Neural progenitor cell (in vitro differentiated cells): ENCODE data around the gene SATB2. TPM values are rescaled to one million over a fixed set of nuclear protein-coding genes. Genes with fewer than 3 reads are reported as not detected.

Experiments
- DNase-seq: peaks from one replicate; pipeline ENCODE4 v3.0.0-alpha.2; 2016; ENCODE audit warnings: low spot score
- H2AFZ ChIP-seq: fragments of 200-600 bp; sonication (generic); replicated peaks from 2 replicates; pipeline ENCODE4 v1.6.1; 2016; ENCODE audit warnings: antibody characterized with exemption
- H3F3A ChIP-seq: fragments of 200-600 bp; sonication (generic); 2 replicates; pipeline ENCODE4 v1.6.1; 2016; ENCODE audit warnings: antibody characterized with exemption, low read depth
- H3K27ac ChIP-seq: fragments of 200-600 bp; sonication (generic); 2 replicates; pipeline ENCODE4 v1.5.1; 2016; ENCODE audit warnings: mild to moderate bottlenecking
- H3K27me3 ChIP-seq: fragments of 200-600 bp; sonication (generic); 2 replicates; pipeline ENCODE4 v1.6.1; 2016; ENCODE audit warnings: mild to moderate bottlenecking, moderate library complexity
- H3K36me3 ChIP-seq: fragments of 200-600 bp; sonication (generic); 2 replicates; pipeline ENCODE4 v1.5.1; 2016
- H3K4me1 ChIP-seq: fragments of 200-600 bp; sonication (generic); 2 replicates; pipeline ENCODE4 v1.6.1; 2016; ENCODE audit warnings: mixed run types
- H3K4me2 ChIP-seq: fragments of 200-600 bp; sonication (generic); 2 replicates; pipeline ENCODE4 v1.6.1; 2016
- H3K4me3 ChIP-seq: fragments of 200-600 bp; sonication (generic); 2 replicates; pipeline ENCODE4 v1.5.1; 2016
- H3K79me2 ChIP-seq: fragments of 200-600 bp; sonication (generic); 2 replicates; pipeline ENCODE4 v1.6.1; 2016; ENCODE audit warnings: low read depth
- H3K9ac ChIP-seq: fragments of 200-600 bp; sonication (generic); 2 replicates; pipeline ENCODE4 v1.6.1; 2016
- H3K9me3 ChIP-seq: fragments of 200-600 bp; sonication (generic); 2 replicates; pipeline ENCODE4 v1.5.1; 2016; ENCODE audit warnings: low read depth
- H4K20me1 ChIP-seq: fragments of 200-600 bp; sonication (generic); 2 replicates; pipeline ENCODE4 v1.6.1; 2016; ENCODE audit warnings: low read depth
- H3K27ac Mint-ChIP-seq: 3 replicates; pipeline ENCODE4 v1.8.0; 2021; ENCODE audit warnings: mixed read lengths
- H3K27me3 Mint-ChIP-seq: 2 replicates; pipeline ENCODE4 v1.8.0; 2022; ENCODE audit warnings: low read depth, mild to moderate bottlenecking, inconsistent platforms, moderate library complexity, mixed read lengths; ENCODE audit not compliant: insufficient read depth
- H3K36me3 Mint-ChIP-seq: 3 replicates; pipeline ENCODE4 v1.8.0; 2021; ENCODE audit warnings: mixed read lengths
- H3K4me1 Mint-ChIP-seq: 3 replicates; pipeline ENCODE4 v1.8.0; 2021; ENCODE audit warnings: mixed read lengths
- H3K4me3 Mint-ChIP-seq: 3 replicates; pipeline ENCODE4 v1.8.0; 2021; ENCODE audit warnings: mild to moderate bottlenecking, moderate library complexity, mixed read lengths
- H3K9me3 Mint-ChIP-seq: 3 replicates; pipeline ENCODE4 v1.8.0; 2020; ENCODE audit warnings: mixed read lengths
- CTCF ChIP-seq: fragments of 200-600 bp; sonication (generic); IDR thresholded peaks from 2 replicates; pipeline ENCODE4 v1.5.1; 2017; ENCODE audit warnings: antibody characterized with exemption, mild to moderate bottlenecking
- EZH2 ChIP-seq: fragments of 200-600 bp; sonication (generic); IDR thresholded peaks from 2 replicates; pipeline ENCODE4 v1.6.1; 2017; ENCODE audit warnings: antibody characterized with exemption, mild to moderate bottlenecking, moderate library complexity
- EZH2phosphoT487 ChIP-seq: fragments of 200-600 bp; sonication (generic); IDR thresholded peaks from 2 replicates; pipeline ENCODE4 v1.6.1; 2017; ENCODE audit warnings: antibody characterized with exemption
- total RNA-seq: library from RNA; depleted of rRNA; stranded (reverse); fragments of >200 nt; gene quantifications from 2 replicates; pipeline ENCODE4 v1.2.3, GENCODE V29; 2015; ENCODE audit warnings: low replicate concordance

The SATB2 gene
- total RNA-seq, 1 donor from 2014 or later: 3.7 TPM

- Histone ChIP-seq H3K27ac (no peak overlapping the region), H3K9ac (no peak overlapping the region), H3K4me2 (no peak overlapping the region), H2AFZ (no peak overlapping the region), H3K79me2 (no peaks in the 10 kb centered on the region), H3K9me3 (no peaks in the 10 kb centered on the region), H3K36me3 (no peaks in the 10 kb centered on the region), H3K4me1 (no peaks in the 10 kb centered on the region), H3K4me3 (no peak overlapping the region), H3F3A (no peaks in the 10 kb centered on the region), H4K20me1 (no peaks in the 10 kb centered on the region), H3K27me3 (no peaks in the 10 kb centered on the region)
- DNase-seq: no peak
- Mint-ChIP-seq H3K4me1 (no peaks in the 10 kb centered on the region), H3K4me3 (no peak overlapping the region), H3K27ac (no peak overlapping the region), H3K9me3 (no peaks in the 10 kb centered on the region), H3K36me3 (no peaks in the 10 kb centered on the region), H3K27me3 (no peaks in the 10 kb centered on the region)
- TF ChIP-seq EZH2phosphoT487: no peak
- TF ChIP-seq CTCF: no peak
- no peak for TF ChIP-seq EZH2
Observed at GRCh38 chr2:199392363-199392762, 65.4 kb downstream of the SATB2 start.

- Histone ChIP-seq H2AFZ (no peak overlapping the region), H3K27me3 (no peaks in the 10 kb centered on the region), H3K9me3 (no peaks in the 10 kb centered on the region), H4K20me1 (no peaks in the 10 kb centered on the region), H3K79me2 (no peaks in the 10 kb centered on the region), H3K9ac (no peak overlapping the region), H3K4me1 (no peaks in the 10 kb centered on the region), H3K27ac (no peak overlapping the region), H3F3A (no peaks in the 10 kb centered on the region), H3K4me3 (no peak overlapping the region), H3K36me3 (no peaks in the 10 kb centered on the region), H3K4me2 (no peak overlapping the region)
- Mint-ChIP-seq H3K27ac (no peak overlapping the region), H3K36me3 (no peaks in the 10 kb centered on the region), H3K4me3 (no peak overlapping the region), H3K4me1 (no peaks in the 10 kb centered on the region), H3K9me3 (no peaks in the 10 kb centered on the region), H3K27me3 (no peaks in the 10 kb centered on the region)
- TF ChIP-seq EZH2phosphoT487: no peak
- no peak for TF ChIP-seq CTCF
- no peak for TF ChIP-seq EZH2
- DNase-seq: no peak
Observed at GRCh38 chr2:199388728-199389268, 68.9 kb downstream of the SATB2 start.

- no peaks in the 10 kb centered on the region for H3K27me3 ChIP-seq
- no peak for DNase-seq
- no peaks in the 10 kb centered on the region for H3K4me1 Mint-ChIP-seq
- H2AFZ ChIP-seq: no peak overlapping the region
- peaks cover 2% of the 10 kb centered on the region for H3K36me3 Mint-ChIP-seq
- H3K4me1 ChIP-seq: no peaks in the 10 kb centered on the region
- no peak overlapping the region for H3K27ac Mint-ChIP-seq
- no peak overlapping the region for H3K4me3 ChIP-seq
- H3K79me2 ChIP-seq: no peaks in the 10 kb centered on the region
- no peak overlapping the region for H3K27ac ChIP-seq
- no peak overlapping the region for H3K4me3 Mint-ChIP-seq
- H3K9me3 ChIP-seq: no peaks in the 10 kb centered on the region
- no peaks in the 10 kb centered on the region for H3K27me3 Mint-ChIP-seq
- TF ChIP-seq CTCF (no peak), EZH2 (no peak), EZH2phosphoT487 (no peak)
- H3K36me3 ChIP-seq: no peaks in the 10 kb centered on the region
- H3K9me3 Mint-ChIP-seq: no peaks in the 10 kb centered on the region
- H3K9ac ChIP-seq: no peak overlapping the region
- H4K20me1 ChIP-seq: no peaks in the 10 kb centered on the region
- no peak overlapping the region for H3K4me2 ChIP-seq
- H3F3A ChIP-seq: no peaks in the 10 kb centered on the region
Observed at GRCh38 chr2:199384043-199384442, 73.7 kb downstream of the SATB2 start.
